DMS114 treated with DMSO at 0.1 percent for 48 hours (cell line): ENCODE data around the gene OR51E1.

Source experiments
- DNase-seq: peaks from one replicate; lab custom pipeline; 2025; ENCODE audit not compliant: unreplicated experiment; lab: John Stamatoyannopoulos, UW

Gene OR51E1

GRCh38 chr11:4643682-4644081 lies at the start of gene OR51E1:
TSS of gene OR51E1 (plus strand) at chr11:4643982. CDS start at chr11:4652527, 8,545 bp downstream.
- DNase-seq: no peak

GRCh38 chr11:4605057-4605456 lies 38.7 kb upstream of the OR51E1 start:
- no peak for DNase-seq

- DNase-seq: no peak
Observed at GRCh38 chr11:4606231-4607015, 37.4 kb upstream of the OR51E1 start.

- no peak for DNase-seq
Observed at GRCh38 chr11:4607096-4607495, 36.7 kb upstream of the OR51E1 start.

GRCh38 chr11:4607781-4608666 lies 35.8 kb upstream of the OR51E1 start, which contains the start of gene TRIM68:
TSS of gene TRIM68 (minus strand) at chr11:4608231. CDS start at chr11:4605504, 2,727 bp downstream.
- DNase-seq: peak; percentile 77

- DNase-seq: no peak
Observed at GRCh38 chr11:4610258-4610935, 33.4 kb upstream of the OR51E1 start.

GRCh38 chr11:4611986-4612385 lies 31.8 kb upstream of the OR51E1 start:
- DNase-seq: no peak

- DNase-seq: no peak
Observed at GRCh38 chr11:4615856-4616444, 27.8 kb upstream of the OR51E1 start.

- DNase-seq: no peak
Observed at GRCh38 chr11:4619514-4619913, 24.3 kb upstream of the OR51E1 start.

- DNase-seq: peak; percentile 15
Observed at GRCh38 chr11:4626207-4627099, 17.3 kb upstream of the OR51E1 start.

GRCh38 chr11:4636136-4636535 lies 7.6 kb upstream of the OR51E1 start:
- DNase-seq: no peak

- peak; percentile 9 for DNase-seq
Observed at GRCh38 chr11:4636962-4637661, 6.7 kb upstream of the OR51E1 start, which contains the start of gene OR51D1. TSS of gene OR51D1 (plus strand) at chr11:4637477. CDS start at chr11:4639791, 2,314 bp downstream.

GRCh38 chr11:4637662-4638047 lies 6.1 kb upstream of the OR51E1 start:
- DNase-seq: no peak

GRCh38 chr11:4639931-4640330 lies 3.9 kb upstream of the OR51E1 start:
- no peak for DNase-seq

GRCh38 chr11:4641501-4641900 lies 2.3 kb upstream of the OR51E1 start:
- DNase-seq: no peak

- DNase-seq: no peak
Observed at GRCh38 chr11:4642043-4642442, 1.7 kb upstream of the OR51E1 start.

- no peak for DNase-seq
Observed at GRCh38 chr11:4643076-4643475, 706 bp upstream of the OR51E1 start.

GRCh38 chr11:4644233-4644632 lies 451 bp downstream of the OR51E1 start:
- no peak for DNase-seq

- DNase-seq: no peak
Observed at GRCh38 chr11:4645974-4646373, 2.2 kb downstream of the OR51E1 start.
